HG03103 (cell line): ENCODE results near the gene RBM46.

ENCODE experiments used
- ATAC-seq: cut with Tn5 transposase; IDR thresholded peaks from one replicate; pipeline ENCODE4 v1.9.1; 2021; ENCODE audit warnings: low read depth; ENCODE audit not compliant: unreplicated experiment

Gene RBM46

GRCh38 chr4:154781126-154781982 is at the start of gene RBM46:
Gene RBM46, plus strand, starts transcription at chr4:154781272. Its CDS starts 15,481 bp downstream, at chr4:154796753.
- no peak for ATAC-seq

DNA sequence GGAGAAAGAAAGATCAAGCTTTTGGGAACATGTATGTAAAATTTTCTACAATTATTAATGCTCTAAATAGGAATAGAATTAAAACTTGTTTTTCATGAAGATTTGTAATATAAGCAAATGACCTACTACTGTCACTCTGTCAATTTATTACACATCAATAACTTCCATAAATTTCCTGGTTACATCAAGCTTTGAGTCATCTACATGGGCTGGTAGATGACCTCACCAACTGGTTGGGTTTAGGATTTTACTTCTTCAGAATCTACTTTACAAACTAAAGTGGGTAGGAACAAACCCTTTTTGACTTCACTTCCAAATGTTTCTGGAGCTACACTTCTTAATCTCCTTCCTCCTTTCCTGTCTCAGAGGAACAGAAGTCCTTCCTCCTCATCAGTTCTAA is 49.3 kb upstream of the RBM46 start:
- ATAC-seq = no peak

DNA sequence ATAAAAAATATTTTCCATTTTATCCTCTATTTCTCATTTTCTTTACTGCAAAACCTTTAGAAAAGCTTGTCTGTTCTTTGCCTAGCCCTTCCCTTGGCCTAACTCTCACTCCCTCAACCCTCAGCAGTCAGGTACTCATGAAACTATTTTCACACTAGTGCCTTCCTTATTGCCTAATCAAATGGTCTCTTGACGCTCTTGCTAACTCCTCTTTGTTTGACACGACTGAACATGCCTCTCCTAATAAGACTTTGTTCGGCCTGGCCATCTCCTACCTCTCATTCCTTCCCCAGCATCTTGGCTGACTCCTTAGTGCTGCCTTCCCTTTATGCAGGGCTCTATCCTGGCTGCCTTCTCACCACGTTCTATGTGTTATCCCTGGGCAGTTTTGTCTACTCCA is 48.4 kb upstream of the RBM46 start:
- ATAC-seq = no peak

GRCh38 chr4:154736770-154737169 is 44.3 kb upstream of the RBM46 start:
- ATAC-seq = no peak

DNA sequence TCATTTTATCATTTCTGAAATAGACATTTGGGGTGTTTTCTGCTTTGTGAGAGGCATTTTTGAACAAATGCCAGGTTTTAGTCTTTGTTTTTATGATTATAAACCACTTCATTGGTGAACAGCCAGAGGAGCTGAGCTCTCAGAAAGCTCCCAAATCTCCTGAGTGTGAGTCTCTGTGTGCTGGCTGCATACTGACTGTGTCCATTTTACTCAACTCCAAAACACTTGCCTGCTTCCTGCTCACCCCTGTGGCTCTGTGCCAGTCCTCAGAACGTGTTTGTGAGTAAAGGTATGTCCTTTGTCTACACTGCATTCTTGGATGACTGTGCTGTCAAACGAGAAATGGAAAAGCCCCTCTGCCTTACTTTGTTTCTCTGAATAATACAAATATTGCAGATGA is 42.6 kb upstream of the RBM46 start:
- ATAC-seq = no peak

- ATAC-seq = no peak
Measured at GRCh38 chr4:154739111-154739510, 42.0 kb upstream of the RBM46 start.

- no peak for ATAC-seq
Measured at GRCh38 chr4:154740462-154740861, 40.6 kb upstream of the RBM46 start.

DNA sequence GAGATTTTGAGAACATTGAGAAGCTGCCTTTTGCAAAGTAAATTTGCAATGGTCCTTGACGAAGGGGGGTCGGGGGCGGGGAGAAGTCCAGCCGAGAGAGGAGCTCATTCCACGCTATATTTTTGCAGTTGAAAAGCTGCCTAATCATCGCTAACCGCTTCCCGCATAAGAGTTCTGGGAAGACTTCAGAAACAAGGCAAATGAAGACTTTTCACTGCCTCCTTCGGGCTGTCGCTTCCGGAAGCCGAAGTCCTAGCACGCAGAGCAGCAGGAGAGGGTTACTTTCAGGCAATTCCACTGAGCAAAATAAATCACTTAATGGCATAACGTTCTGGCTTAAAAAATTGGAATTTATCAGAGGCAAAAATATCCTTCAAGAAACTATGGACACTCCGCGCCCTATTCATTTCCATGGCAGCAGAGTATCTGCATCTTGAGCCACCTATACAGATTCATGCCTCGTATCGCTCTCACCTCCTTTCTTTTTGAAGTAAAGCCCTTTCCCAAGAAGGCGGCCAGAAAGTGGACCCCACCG is 39.9 kb upstream of the RBM46 start:
- ATAC-seq = no peak

DNA sequence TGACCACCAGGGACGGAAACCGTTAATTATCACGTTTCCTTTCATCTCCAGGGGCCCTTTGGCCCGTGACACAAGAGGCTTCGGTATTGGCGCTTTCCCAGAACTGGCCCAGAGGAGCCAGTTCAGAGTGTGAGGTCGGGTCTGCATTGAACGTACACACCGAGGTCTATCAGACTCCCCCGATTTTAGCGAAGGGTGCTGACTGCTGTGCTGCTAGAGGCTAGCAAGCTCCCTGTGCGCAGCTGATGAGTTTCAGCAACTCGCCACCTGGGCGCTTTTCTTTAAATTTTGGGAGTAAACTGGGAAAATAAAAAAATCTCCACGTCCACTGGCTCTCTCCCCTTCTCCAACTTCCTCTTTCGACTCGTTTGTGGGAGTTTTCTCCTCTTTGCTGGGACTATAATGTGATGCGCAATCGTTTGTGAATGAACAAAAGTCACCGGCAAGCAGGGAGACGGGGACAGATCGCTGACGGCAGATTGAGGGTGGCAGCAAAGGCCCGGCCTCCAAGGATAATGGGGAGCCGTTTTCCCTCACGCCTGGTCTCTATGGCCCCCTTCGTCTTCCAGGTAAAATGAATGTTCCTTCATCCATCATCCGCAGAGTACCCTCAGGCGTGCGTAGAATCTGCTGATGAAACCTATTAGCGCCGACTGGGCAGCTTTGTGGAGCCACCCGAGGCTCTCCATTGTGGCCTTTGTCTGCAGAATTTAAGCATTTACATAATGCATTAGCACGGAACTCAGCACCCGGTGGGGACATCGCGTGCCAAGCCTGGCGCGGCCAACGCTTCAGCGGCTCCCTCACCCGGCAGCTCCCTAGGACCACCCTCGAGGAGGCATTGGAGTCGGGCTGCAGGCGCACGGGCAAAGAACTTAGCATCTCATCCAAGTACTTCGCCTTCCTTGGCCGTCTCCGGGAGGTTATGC is 38.9 kb upstream of the RBM46 start:
- ATAC-seq = no peak

- ATAC-seq = no peak
Measured at GRCh38 chr4:154743683-154744340, 37.3 kb upstream of the RBM46 start, which contains the start of gene LRAT. Gene LRAT, plus strand, starts transcription at chr4:154744000. Its CDS starts 327 bp downstream, at chr4:154744327.

DNA sequence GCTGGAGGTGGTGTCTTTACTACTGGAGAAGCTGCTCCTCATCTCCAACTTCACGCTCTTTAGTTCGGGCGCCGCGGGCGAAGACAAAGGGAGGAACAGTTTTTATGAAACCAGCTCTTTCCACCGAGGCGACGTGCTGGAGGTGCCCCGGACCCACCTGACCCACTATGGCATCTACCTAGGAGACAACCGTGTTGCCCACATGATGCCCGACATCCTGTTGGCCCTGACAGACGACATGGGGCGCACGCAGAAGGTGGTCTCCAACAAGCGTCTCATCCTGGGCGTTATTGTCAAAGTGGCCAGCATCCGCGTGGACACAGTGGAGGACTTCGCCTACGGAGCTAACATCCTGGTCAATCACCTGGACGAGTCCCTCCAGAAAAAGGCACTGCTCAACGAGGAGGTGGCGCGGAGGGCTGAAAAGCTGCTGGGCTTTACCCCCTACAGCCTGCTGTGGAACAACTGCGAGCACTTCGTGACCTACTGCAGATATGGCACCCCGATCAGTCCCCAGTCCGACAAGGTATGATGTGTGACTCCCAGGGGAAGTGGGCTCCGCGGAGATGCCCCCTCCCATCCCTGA is 36.6 kb upstream of the RBM46 start:
- no peak for ATAC-seq

DNA sequence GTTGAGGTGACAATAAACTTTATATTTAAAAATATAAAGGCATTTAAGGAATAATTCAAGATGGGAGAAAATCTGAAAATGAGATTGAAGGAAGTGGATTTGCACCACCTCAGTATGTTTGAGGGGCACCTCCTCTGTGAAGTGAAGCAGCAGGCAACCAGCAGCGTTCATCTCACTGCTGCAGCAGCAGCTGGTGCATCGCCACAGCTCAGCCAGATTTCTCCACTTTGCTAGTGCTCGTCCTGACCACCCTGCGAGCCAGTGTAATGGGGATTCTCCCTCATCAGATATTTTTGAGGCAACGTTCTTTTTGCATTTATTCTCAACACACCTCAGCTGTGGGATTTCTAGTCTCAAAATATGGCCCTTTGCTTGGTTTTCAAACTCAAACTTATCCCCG is 23.4 kb upstream of the RBM46 start:
- no peak for ATAC-seq

DNA sequence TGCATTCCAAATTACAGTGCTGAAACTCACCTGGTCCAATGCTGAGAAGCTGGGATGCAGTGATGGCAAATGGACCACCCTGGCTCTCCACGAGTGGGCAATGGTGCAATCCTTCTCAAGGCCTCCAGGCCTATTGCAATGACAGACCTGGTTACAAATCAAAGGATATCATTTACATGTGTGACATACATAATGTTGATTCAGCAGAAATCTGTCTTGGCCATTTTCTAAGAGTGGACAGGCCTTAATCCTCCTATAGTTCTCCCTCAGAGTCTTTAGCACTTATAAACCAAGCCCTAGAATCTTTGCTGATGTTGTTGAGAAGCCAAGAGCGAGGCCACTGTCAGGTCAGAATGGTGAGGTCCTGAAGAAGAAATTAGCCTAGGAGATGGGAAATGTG is 20.2 kb upstream of the RBM46 start:
- ATAC-seq = no peak

DNA sequence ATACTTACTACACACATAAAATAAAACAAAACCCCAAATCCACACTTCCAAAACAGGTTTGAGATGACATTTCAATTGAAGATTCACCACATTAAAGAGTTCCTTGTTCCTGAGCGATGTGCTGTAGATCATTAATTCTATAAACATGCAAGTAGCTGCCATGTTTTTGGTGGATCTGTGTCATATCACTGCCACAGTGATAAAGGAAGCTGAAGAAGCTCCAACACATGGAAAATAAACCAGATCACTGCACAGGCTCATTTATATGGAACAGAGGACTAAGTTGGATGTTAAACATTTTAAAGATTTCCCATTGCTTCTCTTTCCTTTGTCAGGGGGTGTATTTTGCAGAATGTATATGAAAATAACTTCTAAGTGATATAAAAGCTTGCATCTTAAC is 2.8 kb upstream of the RBM46 start:
- no peak for ATAC-seq

- no peak for ATAC-seq
Measured at GRCh38 chr4:154779362-154779947, 1.6 kb upstream of the RBM46 start.

GRCh38 chr4:154781983-154782293 is 866 bp downstream of the RBM46 start:
- no peak for ATAC-seq

GRCh38 chr4:154807042-154807630 is 26.1 kb downstream of the RBM46 start:
- peak; percentile 86 for ATAC-seq

- no peak for ATAC-seq
Measured at GRCh38 chr4:154818230-154818629, 37.2 kb downstream of the RBM46 start.

DNA sequence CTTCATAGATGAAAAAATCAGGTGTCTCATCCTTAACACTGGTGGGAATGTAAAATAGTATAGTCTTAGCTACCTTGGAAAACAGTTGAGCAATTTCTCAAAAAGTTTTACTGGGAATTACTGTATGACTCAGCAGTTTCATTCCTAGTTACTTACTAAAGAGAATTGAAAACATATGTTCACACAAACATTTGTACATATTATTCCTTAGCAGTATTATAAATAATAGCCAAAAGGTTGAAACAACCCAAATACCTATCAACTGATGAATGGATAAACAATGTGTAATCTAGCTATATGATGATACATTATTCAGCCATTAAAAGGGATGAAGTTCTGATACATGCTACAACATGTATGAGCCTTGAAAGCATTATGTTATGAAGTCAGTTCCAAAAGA is 41.7 kb downstream of the RBM46 start:
- no peak for ATAC-seq

- no peak for ATAC-seq
Measured at GRCh38 chr4:154836030-154836429, 55.0 kb downstream of the RBM46 start.
